HepG2 (cell line): Measurements from ENCODE around the gene MLF1. TPM values are rescaled to one million over a fixed set of nuclear protein-coding genes. Genes with fewer than 3 reads are reported as not detected.

Source experiments
- ATAC-seq: fragments of 200-7000 bp; cut with Tn5 transposase; 3 replicates; pipeline ENCODE4 v1.9.1; 2020; ENCODE audit warnings: mild to moderate bottlenecking, moderate library complexity
- BruUV-seq: library from RNA; stranded (reverse); fragments of 400-500 nt; replicated peaks from 2 replicates; lab custom pipeline; 2021; lab: Mats Ljungman, UMichigan
- CTCF ChIA-PET: fragments of 300-600 bp; formaldehyde crosslinking; extraction: SDS; loops from one replicate; lab custom pipeline; 2021; ENCODE audit warnings: low total read pairs, inconsistent platforms, low intra/inter-chr PET ratio; lab: Yijun Ruan, JAX
- POLR2A ChIA-PET: fragments of 350-600 bp; sonication (Branson Sonifier 250); formaldehyde crosslinking; loops from one replicate; lab custom pipeline; 2020; ENCODE audit warnings: antibody characterized with exemption, inconsistent platforms; lab: Yijun Ruan, JAX
- DNase-seq: peaks from one replicate; pipeline ENCODE4 v3.0.0-alpha.2; 2015; ENCODE audit warnings: low spot score
- FAIRE-seq: peaks from 3 replicates; lab custom pipeline; 2011; peaks lifted over from hg19 to GRCh38; lab: Jason Lieb, UNC
- H2AFZ ChIP-seq: one replicate; pipeline ENCODE4 v1.6.1; 2011; ENCODE audit warnings: low read length, inconsistent platforms
- H3K27ac ChIP-seq: fragments of 300-600 bp; 3 replicates; pipeline ENCODE4 v1.8.0; 2011; ENCODE audit warnings: mixed run types, mild to moderate bottlenecking, mixed read lengths, low read length, inconsistent platforms; ENCODE audit not compliant: insufficient read depth; ENCODE audit errors: extremely low read length
- H3K27me3 ChIP-seq, 2 experiments: fragments of 200-600 bp in 1 of 2; 2 replicates in 1 of 2; 3 replicates in 1 of 2; pipeline versions ENCODE4 v1.6.0 to v1.8.0; 2011; ENCODE audit warnings: low read length in 2 of 2, mild to moderate bottlenecking in 2 of 2, moderate library complexity in 2 of 2, inconsistent platforms in 1 of 2; ENCODE audit not compliant: insufficient read depth in 2 of 2, control insufficient read depth in 1 of 2
- H3K36me3 ChIP-seq, 2 experiments: fragments of 200-600 bp in 1 of 2; replicated peaks in 1 of 2; 2 replicates in 1 of 2; 3 replicates in 1 of 2; pipeline versions ENCODE4 v1.5.1 to v1.8.0; 2011; ENCODE audit warnings: low read length in 2 of 2, inconsistent platforms in 1 of 2; ENCODE audit not compliant: insufficient read depth in 2 of 2, control insufficient read depth in 1 of 2
- H3K4me1 ChIP-seq: 2 replicates; pipeline ENCODE4 v1.5.1; 2012; ENCODE audit warnings: low read length, inconsistent platforms; ENCODE audit not compliant: insufficient read depth
- H3K4me2 ChIP-seq: 2 replicates; pipeline ENCODE4 v1.6.0; 2011; ENCODE audit warnings: low read depth, low read length, inconsistent platforms
- H3K4me3 ChIP-seq, 3 experiments: fragments of 200-600 bp in 1 of 3; sonication (generic), shearing (Covaris generic) in 1 of 3; replicated peaks in 1 of 3; 2 replicates each; pipeline ENCODE4 v1.5.1; 2011 to 2016; ENCODE audit warnings: low read length in 3 of 3, inconsistent platforms in 2 of 3, low read depth in 2 of 3, mild to moderate bottlenecking in 2 of 3, control low read depth in 1 of 3, mixed read lengths in 1 of 3; ENCODE audit not compliant: insufficient read depth in 1 of 3
- H3K79me2 ChIP-seq: one replicate; pipeline ENCODE4 v1.6.1; 2011; ENCODE audit warnings: low read length, inconsistent platforms; ENCODE audit not compliant: insufficient read depth
- H3K9ac ChIP-seq: 2 replicates; pipeline ENCODE4 v1.6.0; 2011; ENCODE audit warnings: mild to moderate bottlenecking, low read depth, low read length, inconsistent platforms; ENCODE audit not compliant: insufficient read depth
- H3K9me3 ChIP-seq: 2 replicates; pipeline ENCODE4 v1.5.1; 2012; ENCODE audit warnings: mild to moderate bottlenecking, low read length
- H4K20me1 ChIP-seq: 2 replicates; pipeline ENCODE4 v1.6.0; 2011; ENCODE audit warnings: inconsistent platforms, mild to moderate bottlenecking, low read length, moderate library complexity; ENCODE audit not compliant: insufficient read depth
- ELF4 ChIP-seq: sonication (generic); formaldehyde crosslinking; IDR thresholded peaks from 2 replicates; pipeline ENCODE4 v1.5.0; 2020; ENCODE audit warnings: missing genetic modification reagents, mild to moderate bottlenecking, moderate library complexity, borderline replicate concordance
- KAT2B ChIP-seq: fragments of 150-350 bp; IDR thresholded peaks from 2 replicates; pipeline ENCODE4 v1.6.1; 2014; ENCODE audit warnings: low read depth, low read length, borderline replicate concordance
- SAFB2 ChIP-seq: sonication (generic); formaldehyde crosslinking; IDR thresholded peaks from 2 replicates; pipeline ENCODE4 v1.5.1; 2020; ENCODE audit warnings: missing genetic modification reagents, low read depth, mild to moderate bottlenecking, borderline replicate concordance
- SMARCE1 ChIP-seq: fragments of 450-650 bp; IDR thresholded peaks from 2 replicates; pipeline ENCODE4 v1.6.1; 2017; ENCODE audit warnings: borderline replicate concordance
- ZGPAT ChIP-seq: IDR thresholded peaks from 2 replicates; pipeline ENCODE4 v1.6.1; 2016; ENCODE audit warnings: mild to moderate bottlenecking
- ZNF180 ChIP-seq: sonication (generic); formaldehyde crosslinking; IDR thresholded peaks from 2 replicates; pipeline ENCODE4 v1.4.0; 2020; ENCODE audit warnings: low read depth, missing genetic modification reagents, borderline replicate concordance
- ZNF670 ChIP-seq: sonication (generic); formaldehyde crosslinking; IDR thresholded peaks from 2 replicates; pipeline ENCODE4 v1.8.0; 2022; ENCODE audit warnings: mild to moderate bottlenecking, missing genetic modification reagents, borderline replicate concordance
- ZNF691 ChIP-seq: sonication (generic); formaldehyde crosslinking; IDR thresholded peaks from 2 replicates; pipeline ENCODE4 v1.4.0; 2020; ENCODE audit warnings: missing genetic modification reagents, low read depth, mild to moderate bottlenecking, borderline replicate concordance
- WGBS: methylation state at CpG from one replicate; pipeline ENCODE4 v1.1.6; 2017; ENCODE audit warnings: low lambda C conversion rate; 5-methylcytosine and 5-hydroxymethylcytosine counted together
- in situ Hi-C: cut with HindIII; loops from 2 replicates; pipeline ENCODE4 v1.10.0; 2017; ENCODE audit warnings: low pct_unique_long_range_greater_than_20kb; ENCODE audit not compliant: extremely low pct_ligation_motif_present
- intact Hi-C: fragments of 100-400 bp; cut with micrococcal nuclease; formaldehyde crosslinking; loops from one replicate; pipeline ENCODE4 v1.10.0; 2022; ENCODE audit not compliant: unreplicated experiment
- polyA plus RNA-seq, 8 experiments: library from polyadenylated mRNA; depleted of rRNA in 3 of 8; stranded (reverse) in 7 of 8; unstranded in 1 of 8; fragments of >200 nt; fragmentation: Illumina TruSeq in 4 of 8; extraction: Trizol in 4 of 8; gene quantifications; 2 replicates each; pipeline versions ENCODE4 v1.2.1 to v1.2.3, GENCODE V29; 2011 to 2016; ENCODE audit warnings: low read depth in 4 of 8, missing spikeins in 1 of 8, mixed read lengths in 1 of 8; ENCODE audit not compliant: insufficient read depth in 1 of 8
- total RNA-seq, 5 experiments: library from RNA; depleted of rRNA; stranded (reverse); fragments of >200 nt; fragmentation: Illumina TruSeq; extraction: Trizol; gene quantifications; 2 replicates each; pipeline ENCODE4 v1.2.3, GENCODE V29; 2016; ENCODE audit warnings: low read depth in 1 of 5
- TF ChIP-seq, protein P1 (sequence below): sonication (generic); formaldehyde crosslinking; IDR thresholded peaks from 2 replicates; pipeline ENCODE4 v1.8.1; 2023; ENCODE audit warnings: mild to moderate bottlenecking, missing genetic modification reagents

The MLF1 gene
- total and polyA plus RNA-seq, 2 of the 13 experiments (the other 11 are each of a cell fraction or from before 2014, with no cell fraction given) = 0.88 to 1.0 TPM

DNA sequence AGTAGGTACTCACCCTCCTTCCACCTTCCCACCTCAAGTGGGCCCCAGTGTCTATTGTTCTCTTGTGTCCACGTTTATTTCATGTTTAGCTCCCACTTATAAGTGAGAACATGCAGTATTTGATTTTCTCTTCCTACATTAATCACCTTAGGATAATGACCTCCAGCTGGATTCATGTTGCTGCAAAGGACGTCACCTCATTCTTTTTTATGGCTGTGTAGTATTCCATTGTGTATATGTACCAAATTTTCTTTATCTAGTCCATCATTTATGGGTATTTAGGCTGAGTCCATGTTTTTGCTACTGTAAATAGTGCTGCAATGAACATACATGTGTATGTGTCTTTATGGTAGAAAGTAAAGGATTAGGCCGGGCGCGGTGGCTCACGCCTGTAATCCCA is 5.9 kb upstream of the MLF1 start:
- Histone ChIP-seq H3K9ac (no peak overlapping the region), H3K4me1 (no peaks in the 10 kb centered on the region), H3K27me3 (no peaks in the 10 kb centered on the region; a peak in 1 of 5 replicates), H2AFZ (no peak overlapping the region), H3K79me2 (no peaks in the 10 kb centered on the region), H3K36me3 (no peaks in the 10 kb centered on the region), H3K9me3 (no peaks in the 10 kb centered on the region), H3K4me3 (no peak overlapping the region), H3K4me2 (no peak overlapping the region), H4K20me1 (no peaks in the 10 kb centered on the region), H3K27ac (no peak overlapping the region)
- DNase-seq (no peak), ATAC-seq (no peak), FAIRE-seq (no peak)
- ChIA-PET CTCF (no interaction called here), POLR2A (no interaction called here)
- intact Hi-C loops (no loop called here), in situ Hi-C loops (no loop called here)
- no TSS peak for BruUV-seq
- TF ChIP-seq, protein P1, sequence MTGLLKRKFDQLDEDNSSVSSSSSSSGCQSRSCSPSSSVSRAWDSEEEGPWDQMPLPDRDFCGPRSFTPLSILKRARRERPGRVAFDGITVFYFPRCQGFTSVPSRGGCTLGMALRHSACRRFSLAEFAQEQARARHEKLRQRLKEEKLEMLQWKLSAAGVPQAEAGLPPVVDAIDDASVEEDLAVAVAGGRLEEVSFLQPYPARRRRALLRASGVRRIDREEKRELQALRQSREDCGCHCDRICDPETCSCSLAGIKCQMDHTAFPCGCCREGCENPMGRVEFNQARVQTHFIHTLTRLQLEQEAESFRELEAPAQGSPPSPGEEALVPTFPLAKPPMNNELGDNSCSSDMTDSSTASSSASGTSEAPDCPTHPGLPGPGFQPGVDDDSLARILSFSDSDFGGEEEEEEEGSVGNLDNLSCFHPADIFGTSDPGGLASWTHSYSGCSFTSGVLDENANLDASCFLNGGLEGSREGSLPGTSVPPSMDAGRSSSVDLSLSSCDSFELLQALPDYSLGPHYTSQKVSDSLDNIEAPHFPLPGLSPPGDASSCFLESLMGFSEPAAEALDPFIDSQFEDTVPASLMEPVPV (CRISPR knock-in tag) = no peak
- TF ChIP-seq SMARCE1 = no peak
- WGBS = 75% methylated on average over 6 of the region's 6 CpGs

- BruUV-seq = no TSS peak
- WGBS = 6% methylated on average over 3 of the region's 3 CpGs
- Histone ChIP-seq H3K27ac (no peak overlapping the region), H3K36me3 (no peaks in the 10 kb centered on the region), H3K9ac (no peak overlapping the region), H3K4me1 (0 out of 2 replicates have a peak, but pooled peaks cover 9% of the 10 kb centered on the region), H3K9me3 (no peaks in the 10 kb centered on the region), H3K4me2 (no peak overlapping the region), H3K4me3 (no peak overlapping the region), H2AFZ (no peak overlapping the region), H3K27me3 (peaks cover 0 to 3% of the 10 kb centered on the region in 2 experiments; a peak in 1 of 5 replicates), H4K20me1 (no peaks in the 10 kb centered on the region), H3K79me2 (no peaks in the 10 kb centered on the region)
- CTCF ChIA-PET = no interaction called here
- intact Hi-C loops = no loop called here
- DNase-seq (no peak), ATAC-seq (no peak), FAIRE-seq (no peak)
- POLR2A ChIA-PET = no interaction called here
- in situ Hi-C loops = no loop called here
- TF ChIP-seq ZNF180 (CRISPR knock-in tag) (no peak), SAFB2 (CRISPR knock-in tag) (no peak), KAT2B (no peak), ELF4 (CRISPR knock-in tag) (no peak), ZNF691 (CRISPR knock-in tag) (no peak), ZNF670 (CRISPR knock-in tag) (no peak), ZGPAT (CRISPR knock-in tag) (no peak)
These were observed 2.2 kb upstream of the MLF1 start for GRCh38 chr3:158568784-158569183.
